ENCODE data around the gene KCNAB1.

Gene KCNAB1

DNA sequence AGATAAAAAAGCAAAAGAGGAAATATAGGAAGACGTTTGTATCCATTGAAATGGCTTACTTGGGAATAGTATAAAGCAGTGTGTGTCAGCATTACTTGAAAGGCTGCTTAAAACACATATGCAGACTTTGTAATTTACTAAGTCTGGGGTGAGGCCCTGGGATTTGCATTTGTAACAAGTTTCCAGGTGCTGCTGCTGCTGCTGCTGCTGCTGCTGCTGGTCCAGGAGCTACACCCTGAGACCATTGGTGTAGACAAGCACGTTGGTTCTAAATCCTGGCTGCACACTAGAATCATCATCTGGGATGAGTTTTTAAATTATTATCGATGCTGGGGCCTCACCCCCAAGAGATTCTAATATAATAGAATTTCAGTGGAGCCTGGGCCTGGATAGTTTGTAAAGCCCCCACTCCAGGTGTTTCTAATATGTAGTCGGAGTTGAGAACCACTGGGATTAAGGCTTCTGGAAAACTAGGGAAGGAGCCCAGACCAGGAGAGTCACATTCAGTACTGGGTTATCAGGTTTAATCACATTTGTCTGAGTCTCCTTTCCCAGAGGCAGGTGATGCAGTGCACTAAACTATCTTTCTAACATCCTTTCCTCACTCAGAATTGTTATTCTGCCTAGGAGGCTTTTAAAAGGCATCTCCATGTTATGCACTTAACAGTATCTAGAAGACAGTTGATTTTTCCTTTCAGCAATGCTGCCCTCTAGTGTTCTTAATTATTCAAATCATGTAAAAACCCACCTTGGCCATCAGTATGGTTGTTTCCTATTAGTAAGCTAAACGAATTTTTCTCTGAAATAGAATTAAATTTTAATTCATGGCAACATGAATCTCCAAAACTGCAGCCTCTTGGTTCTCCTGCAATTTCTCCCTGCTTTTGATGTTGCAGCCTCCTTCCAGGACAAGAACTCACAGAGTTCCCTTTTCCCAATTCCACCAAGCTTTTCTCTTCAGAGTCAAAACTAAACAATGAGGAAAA lies 389.1 kb downstream of the KCNAB1 start:
- DNase-seq: peak; percentile 46 to 60

GRCh38 chr3:156511987-156512677 lies 391.8 kb downstream of the KCNAB1 start:
- DNase-seq: no peak

DNA sequence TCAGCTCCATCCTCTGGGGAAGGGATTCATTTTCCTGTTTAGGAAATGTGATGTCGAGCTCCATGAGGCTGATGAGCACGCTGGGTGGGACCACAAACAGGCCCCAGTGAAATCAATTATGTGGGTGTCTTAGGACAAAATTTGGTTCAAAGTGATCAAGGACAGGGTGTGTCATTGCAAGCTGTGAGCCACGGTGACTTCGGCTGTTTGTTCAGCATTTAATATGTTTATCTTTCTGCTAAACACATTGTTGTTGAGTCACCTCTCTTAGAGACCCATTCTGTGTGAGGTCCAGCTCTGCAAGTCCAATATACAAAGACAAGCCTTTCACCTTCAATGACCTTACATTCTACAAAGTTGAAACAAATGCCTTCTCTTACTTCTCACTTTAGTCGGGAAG lies 393.2 kb downstream of the KCNAB1 start:
- DNase-seq: peak; percentile 24 to 25

- peak; percentile 13 to 29 for DNase-seq
These were observed 395.9 kb downstream of the KCNAB1 start for GRCh38 chr3:156516284-156516683.

- DNase-seq: no peak
These were observed 396.6 kb downstream of the KCNAB1 start for GRCh38 chr3:156516961-156517360.

GRCh38 chr3:156518726-156519125 lies 398.3 kb downstream of the KCNAB1 start:
- DNase-seq: no peak

- no peak for DNase-seq
These were observed 399.4 kb downstream of the KCNAB1 start for GRCh38 chr3:156519758-156520162.

DNA sequence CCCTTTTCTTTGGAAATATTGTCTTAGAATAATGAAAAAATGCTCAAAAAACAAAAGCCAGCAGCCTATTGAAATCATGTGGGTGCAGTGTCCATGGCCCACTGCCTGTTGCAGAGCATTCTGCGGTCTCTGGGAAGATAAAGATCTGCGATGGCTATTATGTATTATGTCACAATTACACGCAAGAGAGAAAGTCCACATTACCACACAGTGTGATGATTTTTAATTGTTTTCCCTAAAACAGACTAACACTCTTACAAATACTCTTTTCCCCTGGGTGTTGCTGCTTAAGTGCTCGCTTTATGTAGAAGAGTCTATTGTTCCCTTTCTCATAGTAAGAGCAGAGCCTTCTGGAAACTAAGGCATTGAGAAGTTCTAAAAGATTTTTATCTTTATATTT lies 402.3 kb downstream of the KCNAB1 start:
- no peak for DNase-seq

DNA sequence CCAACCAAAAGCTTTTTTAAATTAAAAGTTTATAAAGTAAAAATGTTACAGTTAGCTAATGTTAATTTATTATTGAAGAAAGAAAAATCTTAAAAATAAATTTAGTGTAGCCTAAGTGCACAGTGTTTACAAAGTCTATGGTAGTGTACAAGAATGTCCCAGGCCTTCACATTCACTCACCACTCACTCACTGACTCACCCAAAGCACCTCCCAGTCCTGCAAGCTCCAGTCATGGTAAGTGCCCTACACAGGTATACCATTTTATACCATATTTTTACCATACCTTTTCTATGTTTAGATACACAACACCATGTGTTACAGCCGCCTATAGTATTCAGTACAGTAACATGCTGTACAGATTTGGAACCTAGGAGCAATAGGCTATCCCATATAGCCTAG lies 405.4 kb downstream of the KCNAB1 start:
- DNase-seq: no peak

GRCh38 chr3:156527060-156527459 lies 406.7 kb downstream of the KCNAB1 start:
- no peak for DNase-seq

- no peak for DNase-seq
These were observed 410.6 kb downstream of the KCNAB1 start for GRCh38 chr3:156530980-156531379.

DNA sequence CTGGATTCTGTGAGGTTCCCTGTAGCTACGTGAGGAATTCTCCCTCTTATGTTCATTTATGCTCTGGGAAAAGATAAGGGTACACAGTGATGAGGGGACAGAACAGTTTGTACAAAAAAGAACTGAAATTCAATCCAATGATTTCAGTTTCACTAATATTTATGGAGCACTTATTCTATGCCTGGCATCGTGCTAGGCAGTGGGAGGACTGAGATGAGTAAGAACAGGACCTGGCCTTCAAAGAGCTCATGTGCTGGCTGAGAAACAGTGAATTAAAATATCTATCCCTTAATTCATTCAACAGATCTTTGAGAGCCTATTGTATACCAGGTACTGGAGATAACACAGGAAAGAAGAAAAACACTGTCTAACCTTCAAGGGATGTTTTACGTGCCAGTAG lies 412.4 kb downstream of the KCNAB1 start:
- no peak for DNase-seq

GRCh38 chr3:156533205-156533604 lies 412.8 kb downstream of the KCNAB1 start:
- DNase-seq: no peak

DNA sequence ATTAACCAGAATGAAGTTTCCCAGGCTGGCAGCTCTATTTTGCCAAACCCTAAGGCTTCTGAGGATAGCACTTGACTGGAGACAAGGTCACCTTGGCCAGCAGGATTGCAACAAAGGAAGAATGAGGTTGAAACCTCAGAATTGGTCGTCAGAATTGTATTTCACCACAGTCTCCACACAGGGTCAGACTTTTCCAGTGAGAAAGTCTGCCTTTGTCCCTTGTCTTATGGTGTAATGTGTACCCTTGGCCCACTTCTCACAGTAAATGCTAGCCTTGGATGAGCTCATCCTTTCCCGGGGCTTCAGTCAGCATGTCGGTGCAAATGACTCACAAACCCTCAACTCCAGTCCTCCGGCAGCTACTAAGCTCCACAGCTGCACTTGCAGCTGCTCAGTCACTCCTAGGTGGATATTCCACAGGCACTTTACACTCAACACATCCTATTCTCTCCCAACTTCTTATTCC lies 414.8 kb downstream of the KCNAB1 start:
- peak; percentile 72 to 78 for DNase-seq

DNA sequence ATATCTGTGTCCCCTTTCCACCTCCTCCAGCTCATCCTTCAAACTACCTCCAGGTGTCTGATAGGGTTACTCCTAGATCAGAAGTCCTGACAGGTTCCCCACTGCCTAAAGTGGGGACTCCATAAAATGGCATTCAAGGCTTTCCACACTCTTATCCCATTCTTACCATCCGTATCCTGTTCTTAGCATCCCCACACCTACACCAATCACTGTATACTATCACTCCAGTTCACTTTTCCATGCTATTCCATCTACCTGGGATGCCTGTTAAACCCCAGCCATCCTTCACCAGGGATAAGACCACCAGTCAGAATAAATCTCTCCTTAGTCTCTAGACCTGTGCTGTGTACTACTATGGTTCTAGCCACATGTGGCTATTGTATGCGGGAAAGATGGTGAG lies 415.4 kb downstream of the KCNAB1 start:
- no peak for DNase-seq

- no peak for DNase-seq
These were observed 416.3 kb downstream of the KCNAB1 start for GRCh38 chr3:156536524-156537316.

DNA sequence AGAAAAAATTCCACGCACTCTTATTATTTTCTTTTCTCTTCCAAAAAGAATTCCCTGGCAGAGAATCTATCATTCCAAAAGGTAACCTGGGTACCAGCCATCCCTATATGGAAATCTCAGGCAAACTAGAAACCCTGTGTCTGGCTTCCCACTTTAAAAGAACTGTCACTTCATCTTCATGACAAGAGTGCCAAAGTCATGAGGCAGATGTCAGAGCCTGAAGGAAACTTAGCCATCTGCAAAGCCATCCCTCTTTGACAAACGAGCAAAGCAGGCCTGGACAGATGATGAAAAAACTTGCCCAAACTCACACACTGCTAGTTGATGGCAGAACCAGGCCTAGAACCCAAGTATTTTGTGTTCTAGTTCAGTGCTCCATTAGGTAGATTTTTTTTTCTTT lies 418.7 kb downstream of the KCNAB1 start:
- no peak for DNase-seq

DNA sequence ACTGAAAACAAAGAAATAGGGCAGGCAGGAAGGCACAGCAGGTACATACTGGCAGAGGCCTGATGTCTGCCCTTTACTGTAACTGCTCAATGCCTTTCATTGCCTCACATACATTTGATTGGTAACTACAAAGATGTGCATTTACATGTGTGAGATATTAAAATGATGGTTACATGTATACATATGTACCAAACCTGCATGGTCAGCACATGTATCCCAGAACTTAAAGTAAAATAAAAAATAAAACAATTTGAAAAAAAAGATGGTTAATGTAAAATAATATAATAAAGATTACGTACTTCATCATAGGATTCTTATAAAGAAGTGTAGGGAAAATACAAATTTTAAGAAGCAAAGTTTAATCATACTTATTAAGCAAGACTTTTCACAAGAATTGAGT lies 419.4 kb downstream of the KCNAB1 start:
- no peak for DNase-seq

- no peak for DNase-seq
These were observed 422.0 kb downstream of the KCNAB1 start for GRCh38 chr3:156542101-156543042.

- DNase-seq: no peak
These were observed 422.7 kb downstream of the KCNAB1 start for GRCh38 chr3:156543043-156543555.

GRCh38 chr3:156547637-156548036 lies 427.3 kb downstream of the KCNAB1 start:
- no peak for DNase-seq

All from SHP77 (cell line).